ENCODE measurements around the gene ANTXR1.

DNA sequence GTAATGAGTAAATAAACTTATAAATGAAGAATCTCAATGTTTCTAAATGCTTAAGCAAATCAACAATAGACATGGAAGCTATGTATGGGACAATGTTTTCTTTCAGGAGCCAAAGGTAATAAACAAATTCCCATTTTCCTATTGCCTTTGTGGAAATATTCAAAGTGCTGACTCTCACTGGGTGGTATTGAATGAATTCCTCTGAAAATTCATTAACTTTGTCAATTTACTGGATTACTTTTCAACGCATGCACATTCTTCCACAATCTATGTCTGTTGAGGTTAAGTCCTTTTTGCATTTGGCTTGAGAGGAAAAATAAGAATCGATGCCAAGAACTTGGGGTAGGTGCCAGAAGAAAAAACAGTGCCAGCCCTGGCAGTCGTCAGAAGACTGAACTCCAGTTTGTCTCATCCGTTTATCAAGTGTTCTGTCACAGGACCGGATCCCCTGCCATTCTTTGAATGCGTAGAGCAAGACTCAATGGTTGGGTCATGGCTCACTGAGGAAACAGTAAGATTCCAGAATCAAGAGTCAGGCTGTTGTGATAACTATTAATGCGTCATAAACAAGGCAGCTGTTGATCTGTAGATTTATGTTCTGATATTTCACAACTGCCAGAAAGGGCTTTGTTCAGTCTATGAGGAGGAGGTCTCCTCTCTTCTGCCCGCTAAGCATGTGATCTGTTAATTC lies 240.8 kb downstream of the ANTXR1 start:
- TF ChIP-seq, protein P1, sequence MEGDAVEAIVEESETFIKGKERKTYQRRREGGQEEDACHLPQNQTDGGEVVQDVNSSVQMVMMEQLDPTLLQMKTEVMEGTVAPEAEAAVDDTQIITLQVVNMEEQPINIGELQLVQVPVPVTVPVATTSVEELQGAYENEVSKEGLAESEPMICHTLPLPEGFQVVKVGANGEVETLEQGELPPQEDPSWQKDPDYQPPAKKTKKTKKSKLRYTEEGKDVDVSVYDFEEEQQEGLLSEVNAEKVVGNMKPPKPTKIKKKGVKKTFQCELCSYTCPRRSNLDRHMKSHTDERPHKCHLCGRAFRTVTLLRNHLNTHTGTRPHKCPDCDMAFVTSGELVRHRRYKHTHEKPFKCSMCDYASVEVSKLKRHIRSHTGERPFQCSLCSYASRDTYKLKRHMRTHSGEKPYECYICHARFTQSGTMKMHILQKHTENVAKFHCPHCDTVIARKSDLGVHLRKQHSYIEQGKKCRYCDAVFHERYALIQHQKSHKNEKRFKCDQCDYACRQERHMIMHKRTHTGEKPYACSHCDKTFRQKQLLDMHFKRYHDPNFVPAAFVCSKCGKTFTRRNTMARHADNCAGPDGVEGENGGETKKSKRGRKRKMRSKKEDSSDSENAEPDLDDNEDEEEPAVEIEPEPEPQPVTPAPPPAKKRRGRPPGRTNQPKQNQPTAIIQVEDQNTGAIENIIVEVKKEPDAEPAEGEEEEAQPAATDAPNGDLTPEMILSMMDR (IDR thresholded peaks at IDR 0.05) = no peak
- peak; percentile 82 for TF ChIP-seq POLR2AphosphoS5 (IDR thresholded peaks at IDR 0.05)

All from gastroesophageal sphincter (tissue), 3 donors.